ENCODE data around the gene RTN4. TPM values are rescaled to one million over a fixed set of nuclear protein-coding genes. Genes with fewer than 3 reads are reported as not detected.

RTN4 gene
- total RNA-seq, 1 experiment from 2014 or later: 200 TPM

- Histone ChIP-seq H2AK5ac (ENCODE audit: insufficient read length, low read length) (no peak overlapping the region), H2BK15ac (ENCODE audit: low read depth, low read length) (no peak overlapping the region), H4K8ac (replicated peaks; ENCODE audit: insufficient read length, low read depth, low read length) (no peak overlapping the region), H3T11ph (ENCODE audit: low read length) (no peak overlapping the region), H3K14ac (ENCODE audit: insufficient read depth, low read length) (no peak overlapping the region), H4K91ac (ENCODE audit: insufficient read length, low read depth, low read length) (no peak overlapping the region), H3K56ac (ENCODE audit: insufficient read length, low read depth, low read length) (no peak overlapping the region), H3K9ac (ENCODE audit: extremely low read depth, insufficient read length, low read length) (no peak overlapping the region), H3K23me2 (ENCODE audit: insufficient read length, low read depth, low read length, poor library complexity, severe bottlenecking) (no peaks in the 10 kb centered on the region), H3K79me2 (ENCODE audit: insufficient read depth, low read length) (peaks cover 4% of the 10 kb centered on the region; the same call in 1 of the 2 replicates), H3K4me2 (ENCODE audit: insufficient read depth, insufficient read length, low read length) (no peak overlapping the region), H3K23ac (ENCODE audit: insufficient read length, low read depth, low read length) (no peak overlapping the region), H2BK120ac (ENCODE audit: low read depth, low read length, poor library complexity, severe bottlenecking) (no peak overlapping the region), H2BK12ac (ENCODE audit: insufficient read length, low read depth, low read length) (no peak overlapping the region), H2BK5ac (ENCODE audit: insufficient read length, low read length) (no peak overlapping the region), H3K79me1 (ENCODE audit: insufficient read depth, low read depth, low read length, poor library complexity, severe bottlenecking) (no peaks in the 10 kb centered on the region), H3K27ac (ENCODE audit: insufficient read length, low read depth, low read length) (no peak overlapping the region), H3K9me3 (ENCODE audit: control insufficient read depth, low read depth, low read length) (no peaks in the 10 kb centered on the region), H3K4ac (ENCODE audit: low read depth, low read length) (no peak overlapping the region), H3K18ac (ENCODE audit: insufficient read length, low read depth, low read length) (no peak overlapping the region), H3K4me1 (ENCODE audit: insufficient read depth, low read length) (peaks cover 3% of the 10 kb centered on the region; the same call in 1 of the 2 replicates), H4K5ac (ENCODE audit: insufficient read length, low read depth, low read length) (no peak overlapping the region), H2AFZ (ENCODE audit: low read length) (no peak overlapping the region), H4K20me1 (ENCODE audit: control insufficient read depth, insufficient read depth, insufficient read length) (no peaks in the 10 kb centered on the region), H2BK20ac (ENCODE audit: low read depth, low read length, poor library complexity, severe bottlenecking) (no peak overlapping the region), H3K27me3 (ENCODE audit: insufficient read depth, low read length) (no peaks in the 10 kb centered on the region)
- no peak overlapping the region for H3K4me3 Mint-ChIP-seq
- peaks cover 11 to 36% (median 27%) of the 10 kb centered on the region in 3 experiments; a peak in 6 of 7 replicates for H3K36me3 Mint-ChIP-seq (ENCODE audit: insufficient read depth in 1 of 3, low read depth in 3 of 3)
- peak overlapping the region in 1 of 3 experiments; percentile 68; a peak in 1 of 7 replicates for H3K27ac Mint-ChIP-seq
- no CpG with 5 or more reads among the region's 4 CpGs for WGBS (ENCODE audit: extremely low coverage, insufficient read length, low lambda C conversion rate)
- H3K4me1 Mint-ChIP-seq: peaks cover 5 to 9% of the 10 kb centered on the region in 2 experiments
- TF ChIP-seq, protein P1, sequence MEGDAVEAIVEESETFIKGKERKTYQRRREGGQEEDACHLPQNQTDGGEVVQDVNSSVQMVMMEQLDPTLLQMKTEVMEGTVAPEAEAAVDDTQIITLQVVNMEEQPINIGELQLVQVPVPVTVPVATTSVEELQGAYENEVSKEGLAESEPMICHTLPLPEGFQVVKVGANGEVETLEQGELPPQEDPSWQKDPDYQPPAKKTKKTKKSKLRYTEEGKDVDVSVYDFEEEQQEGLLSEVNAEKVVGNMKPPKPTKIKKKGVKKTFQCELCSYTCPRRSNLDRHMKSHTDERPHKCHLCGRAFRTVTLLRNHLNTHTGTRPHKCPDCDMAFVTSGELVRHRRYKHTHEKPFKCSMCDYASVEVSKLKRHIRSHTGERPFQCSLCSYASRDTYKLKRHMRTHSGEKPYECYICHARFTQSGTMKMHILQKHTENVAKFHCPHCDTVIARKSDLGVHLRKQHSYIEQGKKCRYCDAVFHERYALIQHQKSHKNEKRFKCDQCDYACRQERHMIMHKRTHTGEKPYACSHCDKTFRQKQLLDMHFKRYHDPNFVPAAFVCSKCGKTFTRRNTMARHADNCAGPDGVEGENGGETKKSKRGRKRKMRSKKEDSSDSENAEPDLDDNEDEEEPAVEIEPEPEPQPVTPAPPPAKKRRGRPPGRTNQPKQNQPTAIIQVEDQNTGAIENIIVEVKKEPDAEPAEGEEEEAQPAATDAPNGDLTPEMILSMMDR (conservative IDR thresholded peaks at IDR 0.05): no peak
- H3K9me3 Mint-ChIP-seq: no peaks in the 10 kb centered on the region
- no peak for DNase-seq
- no peaks in the 10 kb centered on the region for H3K27me3 Mint-ChIP-seq (ENCODE audit: low read depth)
Observed at GRCh38 chr2:54975598-54976492, 74.4 kb downstream of the RTN4 start.

All from H9 (cell line).